K562 (cell line): ENCODE results near the gene TEX28. TPM values are rescaled to one million over a fixed set of nuclear protein-coding genes. Genes with fewer than 3 reads are reported as not detected.
"Not testable (repeated sequence)": the region's sequence is repeated elsewhere in the genome, so short reads cannot be mapped to it uniquely, and the experiment has no call there.

Experiments
- ATAC-seq: fragments of 200-7000 bp; cut with Tn5 transposase; 3 replicates; pipeline ENCODE4 v1.9.1; 2020; ENCODE audit warnings: moderate library complexity
- BruUV-seq: library from RNA; stranded (reverse); fragments of 400-500 nt; replicated peaks from 2 replicates; lab custom pipeline; 2021; lab: Mats Ljungman, UMichigan
- CTCF ChIA-PET: fragments of 300-600 bp; formaldehyde crosslinking; extraction: SDS; loops from one replicate; lab custom pipeline; 2021; ENCODE audit warnings: low intra/inter-chr PET ratio; lab: Yijun Ruan, JAX
- POLR2A ChIA-PET: fragments of 300-600, 350-650 bp; sonication (Branson Sonifier 250); formaldehyde crosslinking; extraction: SDS; loops from one replicate; lab custom pipeline; 2021; ENCODE audit warnings: antibody characterized with exemption, inconsistent platforms; lab: Yijun Ruan, JAX
- DNase-seq, 4 experiments: peaks; one replicate each; pipeline versions ENCODE4 v3.0.0 to v3.0.0-alpha.2; 2011 to 2018; ENCODE audit warnings: low spot score in 3 of 4, mixed read lengths in 3 of 4; ENCODE audit errors: extremely low read depth in 1 of 4
- FAIRE-seq: peaks from 2 replicates; lab custom pipeline; 2011; peaks lifted over from hg19 to GRCh38; lab: Jason Lieb, UNC
- H2AFZ ChIP-seq: 2 replicates; pipeline ENCODE4 v1.6.0; 2011; ENCODE audit warnings: low read depth, low read length, control low read depth, inconsistent platforms
- H3K27ac ChIP-seq: fragments of 200-600 bp; 3 replicates; pipeline ENCODE4 v1.8.0; 2011; ENCODE audit warnings: low read depth, mild to moderate bottlenecking, control low read depth, inconsistent platforms, low read length, moderate library complexity, mixed read lengths; ENCODE audit errors: extremely low read depth
- H3K27me3 ChIP-seq, 2 experiments: fragments of 300-600 bp in 1 of 2; 2 replicates in 1 of 2; 3 replicates in 1 of 2; pipeline versions ENCODE4 v1.6.0 to v1.8.0; 2011; ENCODE audit warnings: inconsistent platforms in 2 of 2, low read length in 2 of 2, mild to moderate bottlenecking in 1 of 2, mixed read lengths in 1 of 2, moderate library complexity in 1 of 2; ENCODE audit not compliant: control insufficient read depth in 2 of 2, insufficient read depth in 2 of 2
- H3K36me3 ChIP-seq: fragments of 300-600 bp; 3 replicates; pipeline ENCODE4 v1.8.0; 2011; ENCODE audit warnings: mild to moderate bottlenecking, low read length, inconsistent platforms; ENCODE audit not compliant: control insufficient read depth, insufficient read depth
- H3K4me1 ChIP-seq, 2 experiments: fragments of 200-600 bp in 1 of 2; replicated peaks in 1 of 2; 2 replicates in 1 of 2; 3 replicates in 1 of 2; pipeline versions ENCODE4 v1.5.1 to v1.8.0; 2011; ENCODE audit warnings: inconsistent platforms in 2 of 2, low read length in 2 of 2, mild to moderate bottlenecking in 1 of 2, mixed read lengths in 1 of 2, moderate library complexity in 1 of 2; ENCODE audit not compliant: control insufficient read depth in 2 of 2, insufficient read depth in 2 of 2
- H3K4me2 ChIP-seq: 2 replicates; pipeline ENCODE4 v1.6.1; 2011; ENCODE audit warnings: low read length, control low read depth, inconsistent platforms, mixed read lengths; ENCODE audit not compliant: insufficient read depth
- H3K4me3 ChIP-seq: fragments of 200-600 bp; sonication (generic), shearing (Covaris generic); 2 replicates; pipeline ENCODE4 v1.5.1; 2016; ENCODE audit warnings: control low read depth, inconsistent platforms
- H3K79me2 ChIP-seq: fragments of 200-600 bp; 3 replicates; pipeline ENCODE4 v1.8.0; 2011; ENCODE audit warnings: low read length, inconsistent platforms; ENCODE audit not compliant: control insufficient read depth, insufficient read depth
- H3K9ac ChIP-seq, 2 experiments: 2 replicates each; pipeline versions ENCODE4 v1.6.0 to v1.6.1; 2011; ENCODE audit warnings: low read depth in 2 of 2, low read length in 2 of 2, control low read depth in 1 of 2, inconsistent platforms in 1 of 2, mild to moderate bottlenecking in 1 of 2, mixed read lengths in 1 of 2; ENCODE audit not compliant: insufficient read depth in 1 of 2
- H3K9me1 ChIP-seq: one replicate; pipeline ENCODE4 v1.6.0; 2011; ENCODE audit warnings: inconsistent platforms, mild to moderate bottlenecking, low read length, moderate library complexity; ENCODE audit not compliant: control insufficient read depth, insufficient read depth
- H3K9me3 ChIP-seq: replicated peaks from 2 replicates; pipeline ENCODE4 v1.5.1; 2011; ENCODE audit warnings: low read depth, low read length, inconsistent platforms; ENCODE audit not compliant: control insufficient read depth, insufficient read depth
- H4K20me1 ChIP-seq: replicated peaks from 2 replicates; pipeline ENCODE4 v1.6.1; 2011; ENCODE audit warnings: low read length, inconsistent platforms, mixed read lengths; ENCODE audit not compliant: control insufficient read depth, insufficient read depth
- CBFA2T3 ChIP-seq: fragments of 450-650 bp; IDR thresholded peaks from 2 replicates; pipeline ENCODE4 v1.6.1; 2017
- KDM1A ChIP-seq, 2 experiments: fragments of 450-650 bp; IDR thresholded peaks; 2 replicates each; pipeline ENCODE4 v1.6.1; 2016; ENCODE audit warnings: mild to moderate bottlenecking in 2 of 2
- TBP ChIP-seq: optimal IDR thresholded peaks from 2 replicates; pipeline ENCODE3; 2011; ENCODE audit warnings: low read depth, low read length, improper control_type of control experiment
- WGBS: fragments of 100-300 bp; shearing (Covaris generic); methylation state at CpG from one replicate; pipeline ENCODE4 v1.1.6; 2016; ENCODE audit warnings: low coverage, mixed read lengths; ENCODE audit not compliant: insufficient coverage; ENCODE audit errors: missing lambda C conversion rate; 5-methylcytosine and 5-hydroxymethylcytosine counted together
- in situ Hi-C: fragments of 300-500 bp; cut with MboI; formaldehyde crosslinking; loops from 4 replicates; pipeline ENCODE4 v1.15.0; 2018; ENCODE audit warnings: inconsistent platforms, mixed read lengths
- intact Hi-C: fragments of 100-400 bp; cut with micrococcal nuclease; formaldehyde crosslinking; loops from 2 replicates; pipeline ENCODE4 v1.14.2; 2022
- polyA plus RNA-seq, 8 experiments: library from polyadenylated mRNA; depleted of rRNA in 4 of 8; stranded (reverse) in 5 of 8; unstranded in 3 of 8; fragments of >200 nt; fragmentation: Nextera tagmentation in 2 of 8; fragmentation: Illumina TruSeq in 1 of 8; extraction: Ambion mirVana in 2 of 8; extraction: Trizol in 1 of 8; gene quantifications; 2 replicates each; pipeline versions ENCODE4 v1.2.1 to v1.2.3, GENCODE V29; 2011 to 2014; ENCODE audit warnings: inconsistent platforms in 1 of 8, missing spikeins in 1 of 8
- total RNA-seq, 7 experiments: library from RNA; depleted of rRNA in 6 of 7; stranded (reverse); fragments of >200 nt in 6 of 7; fragmentation: Illumina TruSeq in 2 of 7; extraction: Trizol in 2 of 7; gene quantifications; 2 replicates each; pipeline versions ENCODE4 v1.2.1 to v1.2.3, GENCODE V29; 2011 to 2021; ENCODE audit warnings: low replicate concordance in 1 of 7

The TEX28 gene
- total and polyA plus RNA-seq, 9 of the 15 experiments (the other 6 are each of a cell fraction or from before 2014, with no cell fraction given) = not detected

DNA sequence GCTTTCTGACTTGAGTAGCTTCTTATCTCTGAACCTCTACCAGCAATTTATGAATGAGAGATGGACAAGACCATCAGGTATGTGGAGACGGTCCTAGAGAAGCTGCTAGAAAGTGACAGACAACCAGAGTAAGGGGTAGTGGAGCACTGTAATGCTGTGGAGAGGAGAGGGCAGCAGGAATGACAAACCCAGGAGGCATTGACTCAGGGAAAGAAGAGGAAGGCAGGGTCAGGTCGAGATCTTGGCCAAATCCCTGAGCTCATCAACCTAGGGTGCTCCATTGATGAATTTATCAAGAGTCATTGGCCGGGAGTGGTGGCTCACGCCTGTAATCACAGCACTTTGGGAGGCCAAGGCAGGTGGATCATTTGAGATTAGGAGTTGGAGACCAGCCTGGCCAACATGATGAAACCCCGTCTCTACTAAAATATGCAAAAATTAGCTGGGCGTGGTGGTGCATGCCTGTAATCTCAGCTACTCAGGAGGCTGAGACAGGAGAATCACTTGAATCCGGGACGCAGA, 54.9 kb downstream of the TEX28 start:
- TF ChIP-seq KDM1A (IDR thresholded peaks at IDR 0.05) (peak; percentile 54 to 60), CBFA2T3 (peak; percentile 44), TBP (peak; percentile 22)
- H3K4me1 ChIP-seq, H3K27me3 ChIP-seq, BruUV-seq, DNase-seq, H3K9ac ChIP-seq, H3K4me2 ChIP-seq, H3K36me3 ChIP-seq, in situ Hi-C loops, H3K27ac ChIP-seq, POLR2A ChIA-PET, H3K9me3 ChIP-seq, H2AFZ ChIP-seq, H3K79me2 ChIP-seq, H4K20me1 ChIP-seq, H3K4me3 ChIP-seq, ATAC-seq, H3K9me1 ChIP-seq, FAIRE-seq, intact Hi-C loops, CTCF ChIA-PET: not testable (repeated sequence)
- WGBS = 28% methylated on average over 5 of the region's 8 CpGs

DNA sequence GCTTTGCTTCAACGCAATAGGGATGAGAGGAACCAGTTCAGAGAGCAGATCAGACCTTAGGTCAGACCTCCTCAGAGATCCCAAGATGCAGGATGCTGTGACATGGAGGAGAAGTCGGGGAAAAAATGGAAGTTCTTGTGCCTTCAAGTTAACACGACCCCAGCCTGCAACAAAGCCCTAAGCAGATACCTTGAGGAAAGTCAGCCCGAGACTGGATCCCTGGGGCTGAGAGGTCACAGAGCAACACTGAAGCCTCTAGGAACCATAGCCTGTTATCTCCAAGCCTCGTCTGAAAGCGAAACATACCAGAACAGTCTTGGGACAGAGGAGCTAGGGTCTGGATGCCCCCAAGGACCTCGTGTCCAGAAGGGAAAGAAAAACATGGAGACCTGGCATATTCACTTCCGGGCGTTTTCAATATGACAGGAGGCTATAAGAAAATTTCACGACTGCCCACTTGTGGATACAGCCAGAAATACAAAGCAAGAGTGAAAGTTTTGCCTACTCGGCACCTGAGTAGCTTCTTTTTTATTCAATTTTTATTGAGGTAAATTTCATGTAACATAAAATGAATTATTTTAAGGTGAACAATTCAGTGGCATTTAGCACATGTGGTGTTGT, 55.9 kb downstream of the TEX28 start:
- H3K27me3 ChIP-seq, H3K27ac ChIP-seq, H3K36me3 ChIP-seq, H3K4me3 ChIP-seq, FAIRE-seq, H4K20me1 ChIP-seq, intact Hi-C loops, CTCF ChIA-PET, H3K9ac ChIP-seq, H3K4me2 ChIP-seq, in situ Hi-C loops, H3K9me1 ChIP-seq, H3K4me1 ChIP-seq, H3K79me2 ChIP-seq, H3K9me3 ChIP-seq, BruUV-seq, POLR2A ChIA-PET, DNase-seq: not testable (repeated sequence)
- ATAC-seq = peak; percentile 75
- peak overlapping the region; percentile 55; the same call in 1 of the 2 replicates for H2AFZ ChIP-seq
- WGBS = 10% methylated on average over 2 of the region's 11 CpGs

DNA sequence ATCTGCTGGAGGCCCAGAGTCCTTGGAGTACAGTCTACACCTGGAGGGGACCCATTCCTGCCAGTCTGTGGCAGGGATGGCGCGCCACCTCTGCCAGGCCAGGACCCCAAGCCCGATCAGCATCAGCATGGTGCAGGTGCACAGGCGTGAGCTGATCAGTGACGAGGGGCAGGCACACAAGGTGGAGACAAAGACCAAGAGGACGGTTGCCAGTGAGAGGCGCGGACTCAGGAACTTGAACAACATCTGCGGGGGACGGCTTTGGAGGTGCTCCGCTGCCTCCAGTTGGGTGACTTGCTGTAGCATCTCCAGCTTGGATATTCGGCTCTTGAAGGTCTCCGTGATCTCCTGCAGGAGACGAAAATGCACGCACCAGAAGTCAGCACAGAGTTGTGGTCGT, 61.3 kb downstream of the TEX28 start:
- H3K79me2 ChIP-seq, DNase-seq, CTCF ChIA-PET, FAIRE-seq, H3K4me3 ChIP-seq, H2AFZ ChIP-seq, POLR2A ChIA-PET, H4K20me1 ChIP-seq, BruUV-seq, in situ Hi-C loops, H3K27me3 ChIP-seq, H3K9me3 ChIP-seq, H3K9ac ChIP-seq, H3K4me1 ChIP-seq, H3K27ac ChIP-seq, H3K4me2 ChIP-seq, intact Hi-C loops, H3K36me3 ChIP-seq, H3K9me1 ChIP-seq: not testable (repeated sequence)
- ATAC-seq = peak; percentile 51
- no CpG with 5 or more reads among the region's 16 CpGs for WGBS
